Activated CD8-positive, alpha-beta T cell treated with anti-CD3 and anti-CD28 coated beads, Interleukin-2, amount 10 ng/mL, durations not matched to agents 7 days and 5 days (primary cell): Measurements from ENCODE around the gene SLC8A2. TPM values are rescaled to one million over a fixed set of nuclear protein-coding genes. Genes with fewer than 3 reads are reported as not detected.

Experiments
- ATAC-seq: fragments of 150-1000 bp; cut with Tn5 transposase; one replicate; pipeline ENCODE4 v1.10.0; 2021; ENCODE audit warnings: moderate library complexity
- CTCF ChIA-PET: fragments of 350-600 bp; sonication (Branson Sonifier 250); formaldehyde crosslinking; loops from one replicate; lab custom pipeline; 2021; ENCODE audit warnings: antibody characterized with exemption; lab: Charles Lee
- POLR2A ChIA-PET: fragments of 350-600 bp; sonication (Branson Sonifier 250); formaldehyde crosslinking; loops from one replicate; lab custom pipeline; 2021; ENCODE audit warnings: antibody characterized with exemption; lab: Charles Lee
- DNase-seq: peaks from one replicate; pipeline ENCODE4 v3.0.0-alpha.2; 2020
- H3K27ac Mint-ChIP-seq: one replicate; pipeline ENCODE4 v1.8.0; 2021; ENCODE audit warnings: mild to moderate bottlenecking, mixed read lengths
- H3K27me3 Mint-ChIP-seq: one replicate; pipeline ENCODE4 v1.8.0; 2021; ENCODE audit warnings: low read depth, mixed read lengths
- H3K36me3 Mint-ChIP-seq: one replicate; pipeline ENCODE4 v1.8.0; 2021; ENCODE audit warnings: low read depth, mixed read lengths
- H3K4me1 Mint-ChIP-seq: one replicate; pipeline ENCODE4 v1.8.0; 2021; ENCODE audit warnings: low read depth, mixed read lengths
- H3K4me3 Mint-ChIP-seq: one replicate; pipeline ENCODE4 v1.8.0; 2021; ENCODE audit warnings: mild to moderate bottlenecking, mixed read lengths
- H3K9me3 Mint-ChIP-seq: one replicate; pipeline ENCODE4 v1.8.0; 2022; ENCODE audit warnings: mixed read lengths; ENCODE audit not compliant: insufficient read depth
- total RNA-seq, 2 experiments: library from RNA; stranded (reverse); gene quantifications; one replicate each; pipeline ENCODE4 v1.2.3, GENCODE V29; 2021

Gene SLC8A2
- total RNA-seq, 2 experiments from 2014 or later: 0.05 to 0.44 TPM

GRCh38 chr19:47493378-47494210 lies 21.9 kb upstream of the SLC8A2 start:
- no peak for ATAC-seq
- H3K27ac Mint-ChIP-seq: peak overlapping the region; percentile 30
- H3K36me3 Mint-ChIP-seq: peaks cover 13% of the 10 kb centered on the region
- ChIA-PET POLR2A (interaction anchor here (1.0 to 1.3 kb wide), 2 partner anchors 9 to 21 kb away, joined by 3 read pairs; no protein-coding TSS in a partner anchor), CTCF (no interaction called here)
- DNase-seq: no peak
- H3K27me3 Mint-ChIP-seq: no peaks in the 10 kb centered on the region
- peaks cover 7% of the 10 kb centered on the region for H3K4me1 Mint-ChIP-seq
- no peak overlapping the region for H3K4me3 Mint-ChIP-seq
- H3K9me3 Mint-ChIP-seq: no peaks in the 10 kb centered on the region

GRCh38 chr19:47492571-47493377 lies 21.1 kb upstream of the SLC8A2 start:
- H3K9me3 Mint-ChIP-seq: no peaks in the 10 kb centered on the region
- POLR2A ChIA-PET: interaction anchor here (1.1 to 1.3 kb wide), 2 partner anchors 9 to 21 kb away, joined by 3 to 5 read pairs; no protein-coding TSS in a partner anchor
- H3K4me3 Mint-ChIP-seq: no peak overlapping the region
- H3K27me3 Mint-ChIP-seq: no peaks in the 10 kb centered on the region
- H3K27ac Mint-ChIP-seq: peak overlapping the region; percentile 30
- no peak for ATAC-seq
- DNase-seq: no peak
- peaks cover 13% of the 10 kb centered on the region for H3K36me3 Mint-ChIP-seq
- CTCF ChIA-PET: no interaction called here
- peaks cover 8% of the 10 kb centered on the region for H3K4me1 Mint-ChIP-seq

- H3K4me3 Mint-ChIP-seq: no peak overlapping the region
- DNase-seq (no peak), ATAC-seq (no peak)
- H3K27me3 Mint-ChIP-seq: no peaks in the 10 kb centered on the region
- H3K36me3 Mint-ChIP-seq: peaks cover 16% of the 10 kb centered on the region
- H3K9me3 Mint-ChIP-seq: no peaks in the 10 kb centered on the region
- ChIA-PET POLR2A (interaction anchor here (1.1 kb wide), 1 partner anchor 10 kb away, joined by 5 read pairs; no protein-coding TSS in a partner anchor), CTCF (no interaction called here)
- H3K27ac Mint-ChIP-seq: no peak overlapping the region
- H3K4me1 Mint-ChIP-seq: peaks cover 14% of the 10 kb centered on the region
These were observed 20.4 kb upstream of the SLC8A2 start for GRCh38 chr19:47492137-47492533.

- peaks cover 20% of the 10 kb centered on the region for H3K4me1 Mint-ChIP-seq
- CTCF ChIA-PET: no interaction called here
- no peaks in the 10 kb centered on the region for H3K27me3 Mint-ChIP-seq
- DNase-seq (no peak), ATAC-seq (no peak)
- no peak overlapping the region for H3K27ac Mint-ChIP-seq
- no peak overlapping the region for H3K4me3 Mint-ChIP-seq
- H3K9me3 Mint-ChIP-seq: no peaks in the 10 kb centered on the region
- H3K36me3 Mint-ChIP-seq: peaks cover 20% of the 10 kb centered on the region
- POLR2A ChIA-PET: interaction anchor here (0.7 to 1.1 kb wide), 3 partner anchors 11 to 109 kb away, joined by 3 to 5 read pairs (median 4); no protein-coding TSS in a partner anchor
These were observed 19.9 kb upstream of the SLC8A2 start for GRCh38 chr19:47491358-47492136.

- H3K27me3 Mint-ChIP-seq: no peaks in the 10 kb centered on the region
- peaks cover 26% of the 10 kb centered on the region for H3K4me1 Mint-ChIP-seq
- no peaks in the 10 kb centered on the region for H3K9me3 Mint-ChIP-seq
- peaks cover 23% of the 10 kb centered on the region for H3K36me3 Mint-ChIP-seq
- CTCF ChIA-PET: no interaction called here
- DNase-seq (no peak), ATAC-seq (no peak)
- POLR2A ChIA-PET: interaction anchor here (0.6 to 0.8 kb wide), 3 partner anchors 26 to 675 kb away, joined by 3 to 4 read pairs (median 3); no protein-coding TSS in a partner anchor
- H3K4me3 Mint-ChIP-seq: no peak overlapping the region
- no peak overlapping the region for H3K27ac Mint-ChIP-seq
These were observed 19.2 kb upstream of the SLC8A2 start for GRCh38 chr19:47490847-47491246.

- H3K27ac Mint-ChIP-seq: peak overlapping the region; percentile 70
- POLR2A ChIA-PET: no interaction called here
- CTCF ChIA-PET: no interaction called here
These were observed 18.3 kb upstream of the SLC8A2 start for GRCh38 chr19:47490031-47490430.

GRCh38 chr19:47489072-47489914 lies 17.6 kb upstream of the SLC8A2 start:
- H3K36me3 Mint-ChIP-seq: peaks cover 33% of the 10 kb centered on the region
- H3K27ac Mint-ChIP-seq: peak overlapping the region; percentile 60
- CTCF ChIA-PET: interaction anchor here (0.8 to 3.1 kb wide), 5 partner anchors 12 to 210 kb away, joined by 3 to 16 read pairs (median 3); partner anchors contain the start of gene NAPA

More at GRCh38 chr19:47490031-47490430, 18.3 kb upstream of the SLC8A2 start:
- no peak for ATAC-seq
- no peak for DNase-seq
- Mint-ChIP-seq H3K9me3 (no peaks in the 10 kb centered on the region), H3K4me1 (peaks cover 34% of the 10 kb centered on the region), H3K27me3 (no peaks in the 10 kb centered on the region), H3K4me3 (no peak overlapping the region), H3K36me3 (peaks cover 30% of the 10 kb centered on the region)

GRCh38 chr19:47487551-47488515 lies 16.1 kb upstream of the SLC8A2 start:
- Mint-ChIP-seq H3K4me1 (peaks cover 45% of the 10 kb centered on the region), H3K36me3 (peaks cover 34% of the 10 kb centered on the region), H3K4me3 (no peak overlapping the region), H3K27me3 (no peaks in the 10 kb centered on the region), H3K27ac (peak overlapping the region; percentile 100), H3K9me3 (no peaks in the 10 kb centered on the region)
- DNase-seq: no peak
- POLR2A ChIA-PET: interaction anchor here (0.5 to 1.7 kb wide), 5 partner anchors 8 to 60 kb away, joined by 3 to 4 read pairs (median 4); no protein-coding TSS in a partner anchor
- CTCF ChIA-PET: interaction anchor here (0.9 to 3.1 kb wide), 7 partner anchors 14 to 255 kb away, joined by 3 to 16 read pairs (median 3); partner anchors contain the start of gene NAPA
- ATAC-seq: no peak

More at GRCh38 chr19:47489072-47489914, 17.6 kb upstream of the SLC8A2 start:
- DNase-seq: no peak
- POLR2A ChIA-PET: interaction anchor here (0.8 to 1.3 kb wide), 2 partner anchors 8 to 111 kb away, joined by 4 read pairs; no protein-coding TSS in a partner anchor
- no peaks in the 10 kb centered on the region for H3K27me3 Mint-ChIP-seq
- H3K4me3 Mint-ChIP-seq: no peak overlapping the region
- no peaks in the 10 kb centered on the region for H3K9me3 Mint-ChIP-seq
- no peak for ATAC-seq
- H3K4me1 Mint-ChIP-seq: peaks cover 39% of the 10 kb centered on the region

- peak overlapping the region; percentile 28 for H3K4me3 Mint-ChIP-seq
- H3K36me3 Mint-ChIP-seq: peaks cover 34% of the 10 kb centered on the region
- POLR2A ChIA-PET: interaction anchor here (0.6 to 1.7 kb wide), 5 partner anchors 9 to 374 kb away, joined by 3 to 4 read pairs (median 4); partner anchors contain the start of gene ZC3H4
- no peaks in the 10 kb centered on the region for H3K27me3 Mint-ChIP-seq
- peak overlapping the region; percentile 100 for H3K27ac Mint-ChIP-seq
- no peaks in the 10 kb centered on the region for H3K9me3 Mint-ChIP-seq
- peaks cover 42% of the 10 kb centered on the region for H3K4me1 Mint-ChIP-seq
- DNase-seq (peak; percentile 35), ATAC-seq (no peak)
- CTCF ChIA-PET: interaction anchor here (1.2 to 3.1 kb wide), 4 partner anchors 28 to 256 kb away, joined by 3 to 16 read pairs (median 8); partner anchors contain the start of gene NAPA
These were observed 15.2 kb upstream of the SLC8A2 start for GRCh38 chr19:47486900-47487299.
